WTC11 (cell line): ENCODE results near the gene FILIP1L. TPM values are rescaled to one million over a fixed set of nuclear protein-coding genes. Genes with fewer than 3 reads are reported as not detected.
A peak's percentile ranks its signal among the peaks of the same experiment; 100 is the strongest.

ENCODE experiments used
- ATAC-seq: fragments of 200-7000 bp; cut with Tn5 transposase; 2 replicates; pipeline ENCODE4 v1.10.0; 2021; ENCODE audit warnings: mild to moderate bottlenecking, moderate library complexity
- CTCF ChIA-PET: fragments of 300-600 bp; sonication (Branson Sonifier 250); formaldehyde crosslinking; loops from one replicate; lab custom pipeline; 2021; ENCODE audit warnings: antibody characterized with exemption; lab: Charles Lee
- POLR2A ChIA-PET: fragments of 350-600 bp; sonication (Branson Sonifier 250); formaldehyde crosslinking; loops from one replicate; lab custom pipeline; 2021; ENCODE audit warnings: antibody characterized with exemption; lab: Charles Lee
- DNase-seq: peaks from one replicate; pipeline ENCODE4 v3.0.0; 2021; ENCODE audit warnings: low spot score
- H3K27ac Mint-ChIP-seq: 2 replicates; pipeline ENCODE4 v1.8.0; 2021; ENCODE audit warnings: mixed read lengths
- H3K27me3 Mint-ChIP-seq: 2 replicates; pipeline ENCODE4 v1.8.0; 2021; ENCODE audit warnings: low read depth, mild to moderate bottlenecking, moderate library complexity, mixed read lengths
- H3K36me3 Mint-ChIP-seq: 2 replicates; pipeline ENCODE4 v1.8.0; 2021; ENCODE audit warnings: mixed read lengths
- H3K4me1 Mint-ChIP-seq: 2 replicates; pipeline ENCODE4 v1.8.0; 2022; ENCODE audit warnings: mixed read lengths
- H3K4me3 Mint-ChIP-seq: 2 replicates; pipeline ENCODE4 v1.8.0; 2021; ENCODE audit warnings: mild to moderate bottlenecking, moderate library complexity, mixed read lengths
- H3K9me3 Mint-ChIP-seq: 2 replicates; pipeline ENCODE4 v1.8.0; 2021; ENCODE audit warnings: mixed read lengths
- ARID4B ChIP-seq: sonication (generic); formaldehyde crosslinking; IDR thresholded peaks from 2 replicates; pipeline ENCODE4 v1.8.0; 2023; ENCODE audit warnings: missing genetic modification reagents, mild to moderate bottlenecking, borderline replicate concordance
- CTCF ChIP-seq: fragments of 200-600 bp; IDR thresholded peaks from 2 replicates; pipeline ENCODE4 v1.8.0; 2022; ENCODE audit warnings: antibody characterized with exemption
- ESRRA ChIP-seq: sonication (generic); formaldehyde crosslinking; IDR thresholded peaks from 2 replicates; pipeline ENCODE4 v1.8.1; 2022; ENCODE audit warnings: mild to moderate bottlenecking, missing genetic modification reagents, borderline replicate concordance
- FOXP1 ChIP-seq: sonication (generic); formaldehyde crosslinking; IDR thresholded peaks from 2 replicates; pipeline ENCODE4 v1.8.0; 2022; ENCODE audit warnings: missing genetic modification reagents, mild to moderate bottlenecking, moderate library complexity, borderline replicate concordance
- GABPB1 ChIP-seq: sonication (generic); formaldehyde crosslinking; IDR thresholded peaks from 2 replicates; pipeline ENCODE4 v1.8.1; 2023; ENCODE audit warnings: mild to moderate bottlenecking, missing genetic modification reagents
- IRF2 ChIP-seq: sonication (generic); formaldehyde crosslinking; IDR thresholded peaks from 2 replicates; pipeline ENCODE4 v1.8.0; 2022; ENCODE audit warnings: low read depth, missing genetic modification reagents, borderline replicate concordance
- JUN ChIP-seq: sonication (generic); formaldehyde crosslinking; IDR thresholded peaks from 2 replicates; pipeline ENCODE4 v1.8.0; 2023; ENCODE audit warnings: mild to moderate bottlenecking, missing genetic modification reagents
- MLX ChIP-seq: sonication (generic); formaldehyde crosslinking; IDR thresholded peaks from 2 replicates; pipeline ENCODE4 v1.8.1; 2023; ENCODE audit warnings: mild to moderate bottlenecking, missing genetic modification reagents, moderate library complexity
- MXD4 ChIP-seq: fragments of 250-450 bp; sonication (Bioruptor Pico); IDR thresholded peaks from 2 replicates; pipeline ENCODE4 v1.8.0; 2021; ENCODE audit warnings: mild to moderate bottlenecking, moderate library complexity, borderline replicate concordance
- NR1H2 ChIP-seq: sonication (generic); formaldehyde crosslinking; IDR thresholded peaks from 2 replicates; pipeline ENCODE4 v1.9.0; 2021; ENCODE audit warnings: mild to moderate bottlenecking, moderate library complexity, missing genetic modification reagents
- NR3C1 ChIP-seq: sonication (generic); formaldehyde crosslinking; conservative IDR thresholded peaks from 2 replicates; pipeline ENCODE4 v1.8.1; 2023; ENCODE audit warnings: low read depth, mild to moderate bottlenecking, missing genetic modification reagents
- PREB ChIP-seq: sonication (generic); formaldehyde crosslinking; IDR thresholded peaks from 2 replicates; pipeline ENCODE4 v1.8.1; 2022; ENCODE audit warnings: mild to moderate bottlenecking, missing genetic modification reagents, moderate library complexity, borderline replicate concordance
- PRRX2 ChIP-seq: fragments of 250-450 bp; sonication (Bioruptor Pico); IDR thresholded peaks from 2 replicates; pipeline ENCODE4 v1.8.0; 2021; ENCODE audit warnings: mild to moderate bottlenecking
- RELA ChIP-seq: sonication (generic); formaldehyde crosslinking; IDR thresholded peaks from 2 replicates; pipeline ENCODE4 v1.8.1; 2022; ENCODE audit warnings: missing genetic modification reagents, mild to moderate bottlenecking, borderline replicate concordance
- ZBTB21 ChIP-seq: sonication (generic); formaldehyde crosslinking; IDR thresholded peaks from 2 replicates; pipeline ENCODE4 v1.8.1; 2023; ENCODE audit warnings: mild to moderate bottlenecking, missing genetic modification reagents, borderline replicate concordance
- ZNF121 ChIP-seq: sonication (generic); formaldehyde crosslinking; IDR thresholded peaks from 2 replicates; pipeline ENCODE4 v1.8.0; 2023; ENCODE audit warnings: missing genetic modification reagents
- ZNF317 ChIP-seq: sonication (generic); formaldehyde crosslinking; IDR thresholded peaks from 2 replicates; pipeline ENCODE4 v1.8.1; 2023; ENCODE audit warnings: low read depth, mild to moderate bottlenecking, moderate library complexity, missing genetic modification reagents, borderline replicate concordance
- ZSCAN18 ChIP-seq: fragments of 250-450 bp; sonication (Bioruptor Pico); IDR thresholded peaks from 2 replicates; pipeline ENCODE4 v2.1.2; 2022; ENCODE audit warnings: mild to moderate bottlenecking, moderate library complexity
- total RNA-seq: library from RNA; stranded (reverse); gene quantifications from 3 replicates; pipeline ENCODE4 v1.2.3, GENCODE V29; 2021

Gene FILIP1L
- total RNA-seq, 1 experiment from 2014 or later = 0.17 TPM

- H3K27me3 Mint-ChIP-seq = peaks cover 91% of the 10 kb centered on the region
- DNase-seq = no peak
Observed at GRCh38 chr3:99875581-99875928, 238.7 kb downstream of the FILIP1L start.

More at GRCh38 chr3:99875581-99875928, 238.7 kb downstream of the FILIP1L start:
- Mint-ChIP-seq H3K4me3 (peak overlapping the region; percentile 70), H3K27ac (no peak overlapping the region), H3K9me3 (no peaks in the 10 kb centered on the region), H3K4me1 (peaks cover 25% of the 10 kb centered on the region), H3K36me3 (no peaks in the 10 kb centered on the region)
- POLR2A ChIA-PET = interaction anchor here (0.6 kb wide), 1 partner anchor 131 kb away, joined by 4 read pairs; no protein-coding TSS in a partner anchor
- CTCF ChIA-PET = interaction anchor here (0.9 to 1.4 kb wide), 6 partner anchors 16 to 378 kb away, joined by 3 to 6 read pairs (median 4); no protein-coding TSS in a partner anchor
- ATAC-seq = peak; percentile 4; the same call in 1 of the 2 replicates
- TF ChIP-seq GABPB1 (CRISPR knock-in tag) (no peak), ZSCAN18 (CRISPR knock-in tag) (no peak), ESRRA (CRISPR knock-in tag) (no peak), MLX (no peak), RELA (CRISPR knock-in tag) (no peak), JUN (CRISPR knock-in tag) (no peak), FOXP1 (CRISPR knock-in tag) (no peak), MXD4 (no peak), NR3C1 (CRISPR knock-in tag) (no peak), PRRX2 (CRISPR knock-in tag) (no peak), NR1H2 (CRISPR knock-in tag) (no peak), CTCF (no peak), PREB (no peak), ZBTB21 (CRISPR knock-in tag) (no peak), ZNF317 (CRISPR knock-in tag) (no peak), IRF2 (CRISPR knock-in tag) (no peak), ZNF121 (CRISPR knock-in tag) (no peak), ARID4B (CRISPR knock-in tag) (no peak)
